Adrenal gland (tissue), 12 donors: ENCODE data around the gene CBL. TPM values are rescaled to one million over a fixed set of nuclear protein-coding genes. Genes with fewer than 3 reads are reported as not detected.
A peak's percentile ranks its signal among the peaks of the same experiment; 100 is the strongest.

Experiments
- DNase-seq, 7 donors: peaks; one replicate each; pipeline ENCODE4 v3.0.0-alpha.2; 2019 to 2020
- H3K27ac ChIP-seq, 5 donors: fragments of 200-600 bp; sonication (generic) in 4 of 5; 1 replicate in 3 of 5; 2 replicates in 2 of 5; pipeline versions ENCODE4 v1.5.1 to v1.8.0; 2016 to 2020; ENCODE audit warnings: mild to moderate bottlenecking in 1 of 5
- H3K27me3 ChIP-seq: fragments of 200-600 bp; 2 replicates; pipeline ENCODE4 v1.8.0; 2021
- H3K36me3 ChIP-seq, 2 donors: fragments of 200-600 bp; replicated peaks in 1 of 2; 1 replicate in 1 of 2; 2 replicates in 1 of 2; pipeline versions ENCODE4 v1.5.1 to v1.8.0; 2018 to 2022
- H3K4me1 ChIP-seq, 2 donors: fragments of 200-600 bp; replicated peaks in 1 of 2; 1 replicate in 1 of 2; 2 replicates in 1 of 2; pipeline versions ENCODE4 v1.5.1 to v1.8.0; 2018 to 2021
- H3K4me3 ChIP-seq, 4 donors: fragments of 200-600 bp; sonication (generic) in 3 of 4; one replicate each; pipeline ENCODE4 v1.5.1; 2016 to 2018
- H3K9me3 ChIP-seq, 3 donors: fragments of 200-600 bp; sonication (generic) in 1 of 3; replicated peaks in 1 of 3; 1 replicate in 2 of 3; 2 replicates in 1 of 3; pipeline versions ENCODE4 v1.5.1 to v1.8.0; 2016 to 2021
- CTCF ChIP-seq, 6 experiments: fragments of 450-650 bp in 4 of 6; fragments of 200-600 bp in 2 of 6; sonication (generic) in 1 of 6; IDR thresholded peaks; 1 replicate in 5 of 6; 2 replicates in 1 of 6; pipeline versions ENCODE4 v1.5.1 to v1.8.0; 2016 to 2021; ENCODE audit warnings: antibody characterized with exemption in 6 of 6, mild to moderate bottlenecking in 2 of 6, moderate library complexity in 1 of 6
- POLR2A ChIP-seq, 2 donors: fragments of 450-650 bp; IDR thresholded peaks; one replicate each; pipeline ENCODE4 v1.6.1; 2017; ENCODE audit warnings: antibody characterized with exemption in 2 of 2, mild to moderate bottlenecking in 2 of 2, moderate library complexity in 1 of 2
- WGBS, 4 donors: extraction: QIAGEN DNeasy Blood & Tissue Kit in 2 of 4; methylation state at CpG; one replicate each; pipeline versions ENCODE4 v1.1.5 to v1.1.7; 2013 to 2017; 5-methylcytosine and 5-hydroxymethylcytosine counted together
- intact Hi-C, 2 donors: fragments of 100-400 bp; cut with DNase I; formaldehyde crosslinking; loops; one replicate each; pipeline versions ENCODE4 v1.14.1 to v1.15.0; 2022 to 2023
- polyA plus RNA-seq, 3 donors: library from polyadenylated mRNA; stranded (reverse); fragments of 200-250 nt in 2 of 3; fragments of 350-450 nt in 1 of 3; fragmentation: Illumina TruSeq in 1 of 3; extraction: RNeasy Lipid Tissue Mini Kit (QIAGEN cat#74804) in 1 of 3; gene quantifications; one replicate each; pipeline ENCODE4 v1.2.3, GENCODE V29; 2013 to 2014
- total RNA-seq, 9 donors: library from RNA; depleted of rRNA in 4 of 9; stranded (reverse); fragments of >200 nt in 4 of 9; fragments of 120-200 nt in 1 of 9; fragmentation: NEBNext Ultra II Directional in 1 of 9; extraction: Animal tissue kit (Norgen Biotek cat#: 25700) in 1 of 9; gene quantifications; one replicate each; pipeline versions ENCODE4 v1.1.0 to v1.2.4, GENCODE V29; 2013 to 2023
- donor health status: healthy with polysubstance abuse.
- donor health status: Bipolar disorder and iron deficiency.
- donor health status: DM: yes; HTN: yes; CAD: no.
- donor health status: DM: no; HTN: no; CAD: no.
- donor health status: DM: no; HTN: no; CAD: no.
- donor health status: DM: yes; HTN: yes; CAD: no.

The CBL gene
- total and polyA plus RNA-seq, 12 donors = 4.9 to 21.9 (median 13.5) TPM

- peak overlapping the region in 1 of 5 donors; percentile 8 for H3K27ac ChIP-seq
- no peak for TF ChIP-seq CTCF (IDR thresholded peaks at IDR 0.05)
- TF ChIP-seq POLR2A (IDR thresholded peaks at IDR 0.05) = no peak
- intact Hi-C loops = no loop called here
These were observed 101.8 kb downstream of the CBL start for GRCh38 chr11:119307974-119308373.

GRCh38 chr11:119309411-119309810 is 103.3 kb downstream of the CBL start:
- no peaks in the 10 kb centered on the region for H3K27me3 ChIP-seq
- intact Hi-C loops = no loop called here
- peaks cover 10 to 11% of the 10 kb centered on the region in 2 donors for H3K4me1 ChIP-seq
- H3K4me3 ChIP-seq = no peak overlapping the region
- WGBS, 4 donors = 93 to 95% (median 94%) methylated on average over 7 to 11 of the region's 11 CpGs
- no peak for DNase-seq
- H3K27ac ChIP-seq = no peak overlapping the region
- H3K36me3 ChIP-seq = peaks cover 0 to 3% of the 10 kb centered on the region in 2 donors
- TF ChIP-seq POLR2A (IDR thresholded peaks at IDR 0.05) (no peak), CTCF (IDR thresholded peaks at IDR 0.05) (no peak)
- no peaks in the 10 kb centered on the region for H3K9me3 ChIP-seq

More at GRCh38 chr11:119307974-119308373, 101.8 kb downstream of the CBL start:
- no peaks in the 10 kb centered on the region for H3K27me3 ChIP-seq
- peaks cover 10 to 11% of the 10 kb centered on the region in 2 donors for H3K4me1 ChIP-seq
- H3K9me3 ChIP-seq = no peaks in the 10 kb centered on the region
- no peak overlapping the region for H3K4me3 ChIP-seq
- WGBS, 4 donors = 61 to 74% (median 67%) methylated on average over 3 to 5 of the region's 5 CpGs
- DNase-seq = no peak
- H3K36me3 ChIP-seq = peaks cover 0 to 3% of the 10 kb centered on the region in 2 donors

GRCh38 chr11:119309953-119310681 is 104.0 kb downstream of the CBL start:
- intact Hi-C loops = no loop called here
- H3K4me3 ChIP-seq = no peak overlapping the region
- no peak for TF ChIP-seq CTCF (IDR thresholded peaks at IDR 0.05)
- TF ChIP-seq POLR2A (IDR thresholded peaks at IDR 0.05) = no peak
- no peaks in the 10 kb centered on the region for H3K27me3 ChIP-seq
- no peaks in the 10 kb centered on the region for H3K9me3 ChIP-seq
- DNase-seq = no peak
- WGBS, 4 donors = 87 to 92% (median 89%) methylated on average over 17 of the region's 17 CpGs
- H3K4me1 ChIP-seq = peaks cover 10 to 11% of the 10 kb centered on the region in 2 donors
- no peak overlapping the region for H3K27ac ChIP-seq
- H3K36me3 ChIP-seq = peaks cover 0 to 3% of the 10 kb centered on the region in 2 donors

- intact Hi-C loops = no loop called here
- no peak for DNase-seq
- TF ChIP-seq POLR2A (IDR thresholded peaks at IDR 0.05) = no peak
- no peak for TF ChIP-seq CTCF (IDR thresholded peaks at IDR 0.05)
- H3K9me3 ChIP-seq = no peaks in the 10 kb centered on the region
- WGBS, 4 donors = 86 to 90% (median 90%) methylated on average over 6 to 20 of the region's 20 CpGs
- no peaks in the 10 kb centered on the region for H3K27me3 ChIP-seq
- H3K27ac ChIP-seq = no peak overlapping the region
- H3K36me3 ChIP-seq = peaks cover 0 to 3% of the 10 kb centered on the region in 2 donors
- H3K4me3 ChIP-seq = no peak overlapping the region
- H3K4me1 ChIP-seq = peaks cover 10 to 16% of the 10 kb centered on the region in 2 donors
These were observed 104.5 kb downstream of the CBL start for GRCh38 chr11:119310682-119311052.
